Endothelial cell of umbilical vein (primary cell): ENCODE results near the gene CDCA5. TPM values are rescaled to one million over a fixed set of nuclear protein-coding genes. Genes with fewer than 3 reads are reported as not detected.

Experiments
- BruUV-seq: library from RNA; stranded (reverse); fragments of 400-500 nt; replicated peaks from 2 replicates; lab custom pipeline; 2021; lab: Mats Ljungman, UMichigan
- CTCF ChIA-PET: fragments of 300-600, 350-600 bp; sonication (Branson Sonifier 250); formaldehyde crosslinking; loops from one replicate; lab custom pipeline; 2021; ENCODE audit warnings: antibody characterized with exemption, inconsistent platforms; lab: Charles Lee
- POLR2A ChIA-PET: fragments of 300-600, 350-600 bp; sonication (Branson Sonifier 250); formaldehyde crosslinking; loops from one replicate; lab custom pipeline; 2021; ENCODE audit warnings: antibody characterized with exemption, inconsistent platforms; lab: Charles Lee
- DNase-seq: peaks from one replicate; pipeline ENCODE4 v3.0.0-alpha.2; 2011; ENCODE audit warnings: low read depth, low spot score
- FAIRE-seq: peaks from 2 replicates; lab custom pipeline; 2011; peaks lifted over from hg19 to GRCh38; lab: Jason Lieb, UNC
- H2AFZ ChIP-seq: 2 replicates; pipeline ENCODE4 v1.6.0; 2012; ENCODE audit warnings: low read depth, low read length, control low read depth, inconsistent platforms
- H3K27ac ChIP-seq: 2 replicates; pipeline ENCODE4 v1.5.1; 2011; ENCODE audit warnings: low read depth, mild to moderate bottlenecking, control low read depth, low read length, moderate library complexity; ENCODE audit not compliant: insufficient read depth
- H3K27me3 ChIP-seq, 2 experiments: 2 replicates each; pipeline versions ENCODE4 v1.6.0 to v1.6.1; 2011; ENCODE audit warnings: low read length in 2 of 2, mixed read lengths in 1 of 2; ENCODE audit not compliant: control insufficient read depth in 2 of 2, insufficient read depth in 2 of 2
- H3K36me3 ChIP-seq, 2 experiments: 2 replicates in 1 of 2; 3 replicates in 1 of 2; pipeline ENCODE4 v1.5.1; 2011; ENCODE audit warnings: low read length in 2 of 2, mild to moderate bottlenecking in 1 of 2, moderate library complexity in 1 of 2; ENCODE audit not compliant: control insufficient read depth in 2 of 2, insufficient read depth in 2 of 2; ENCODE audit errors: extremely low read depth in 1 of 2
- H3K4me1 ChIP-seq: 3 replicates; pipeline ENCODE4 v1.5.1; 2011; ENCODE audit warnings: mild to moderate bottlenecking, low read length; ENCODE audit not compliant: control insufficient read depth, insufficient read depth; ENCODE audit errors: extremely low read depth
- H3K4me2 ChIP-seq: 2 replicates; pipeline ENCODE4 v1.6.1; 2011; ENCODE audit warnings: low read length, control low read depth, mixed read lengths; ENCODE audit not compliant: insufficient read depth
- H3K4me3 ChIP-seq, 3 experiments: fragments of 200-600 bp in 1 of 3; sonication (generic), shearing (Covaris generic) in 1 of 3; replicated peaks in 1 of 3; 2 replicates each; pipeline ENCODE4 v1.5.1; 2011 to 2016; ENCODE audit warnings: control low read depth in 3 of 3, low read length in 3 of 3, mild to moderate bottlenecking in 2 of 3, inconsistent platforms in 1 of 3, low read depth in 1 of 3, moderate library complexity in 1 of 3; ENCODE audit not compliant: insufficient read depth in 1 of 3
- H3K79me2 ChIP-seq: 2 replicates; pipeline ENCODE4 v1.6.0; 2012; ENCODE audit warnings: low read length, inconsistent platforms; ENCODE audit not compliant: control insufficient read depth, insufficient read depth
- H3K9ac ChIP-seq: replicated peaks from 2 replicates; pipeline ENCODE3; 2011; ENCODE audit warnings: low read length, control low read depth; ENCODE audit not compliant: insufficient read depth; ENCODE audit errors: extremely low read depth
- H3K9me1 ChIP-seq: replicated peaks from 3 replicates; pipeline ENCODE4 v1.6.0; 2011; ENCODE audit warnings: mild to moderate bottlenecking, low read length; ENCODE audit not compliant: control insufficient read depth, insufficient read depth; ENCODE audit errors: extremely low read depth
- H3K9me3 ChIP-seq: replicated peaks from 2 replicates; pipeline ENCODE4 v1.5.1; 2012; ENCODE audit warnings: low read length, inconsistent platforms; ENCODE audit not compliant: control insufficient read depth, insufficient read depth
- H4K20me1 ChIP-seq: replicated peaks from 2 replicates; pipeline ENCODE3; 2011; ENCODE audit warnings: mild to moderate bottlenecking, low read length; ENCODE audit not compliant: control insufficient read depth, insufficient read depth; ENCODE audit errors: extremely low read depth
- CTCF ChIP-seq, 2 donors: IDR thresholded peaks; 1 replicate in 1 of 2; 2 replicates in 1 of 2; pipeline ENCODE4 v1.5.1; 2011; ENCODE audit warnings: low read length in 2 of 2, mild to moderate bottlenecking in 2 of 2, moderate library complexity in 2 of 2, control low read depth in 1 of 2, inconsistent platforms in 1 of 2, low read depth in 1 of 2; ENCODE audit not compliant: insufficient read depth in 1 of 2; ENCODE audit errors: extremely low read depth in 1 of 2
- EZH2 ChIP-seq: IDR thresholded peaks from 2 replicates; pipeline ENCODE4 v1.6.1; 2012; ENCODE audit warnings: borderline replicate concordance, low read depth, mild to moderate bottlenecking, moderate library complexity, low read length, inconsistent platforms; ENCODE audit not compliant: severe bottlenecking
- FOS ChIP-seq: IDR thresholded peaks from 2 replicates; pipeline ENCODE4 v1.6.1; 2011; ENCODE audit warnings: mild to moderate bottlenecking, low read length, moderate library complexity, borderline replicate concordance; ENCODE audit not compliant: insufficient read depth
- GATA2 ChIP-seq: IDR thresholded peaks from 2 replicates; pipeline ENCODE4 v1.7.0; 2011; ENCODE audit warnings: low read depth, mild to moderate bottlenecking, moderate library complexity, mixed read lengths, low read length; ENCODE audit not compliant: insufficient read length, insufficient read depth
- JUN ChIP-seq: IDR thresholded peaks from 2 replicates; pipeline ENCODE4 v1.6.1; 2011; ENCODE audit warnings: borderline replicate concordance, low read depth; ENCODE audit not compliant: insufficient read length, insufficient read depth
- MAX ChIP-seq: IDR thresholded peaks from 2 replicates; pipeline ENCODE4 v1.6.1; 2011; ENCODE audit not compliant: insufficient read depth, insufficient read length
- MYC ChIP-seq: IDR thresholded peaks from one replicate; pipeline ENCODE4 v1.6.1; 2011; ENCODE audit warnings: mild to moderate bottlenecking, low read depth, low read length
- POLR2A ChIP-seq: IDR thresholded peaks from 2 replicates; pipeline ENCODE4 v1.6.1; 2012; ENCODE audit warnings: low read depth, mild to moderate bottlenecking, control low read depth, low read length
- POLR2AphosphoS5 ChIP-seq: IDR thresholded peaks from 2 replicates; pipeline ENCODE4 v1.6.1; 2012; ENCODE audit warnings: low read depth, mild to moderate bottlenecking, control low read depth, low read length, moderate library complexity; ENCODE audit not compliant: insufficient read depth
- dilution Hi-C: fragments of 300-500 bp; cut with MboI; formaldehyde crosslinking; loops from one replicate; pipeline ENCODE4 v1.15.0; 2019; ENCODE audit warnings: low sequenced_read_pairs; ENCODE audit not compliant: extremely low pct_ligation_motif_present
- intact Hi-C: fragments of 100-400 bp; cut with micrococcal nuclease; formaldehyde crosslinking; loops from one replicate; pipeline ENCODE4 v1.10.0; 2022
- polyA plus RNA-seq, 4 experiments: library from polyadenylated mRNA; depleted of rRNA in 3 of 4; stranded (reverse) in 3 of 4; unstranded in 1 of 4; fragments of >200 nt; gene quantifications; 2 replicates each; pipeline versions ENCODE4 v1.2.1 to v1.2.3, GENCODE V29; 2011 to 2012; ENCODE audit warnings: missing spikeins in 1 of 4
- total RNA-seq: library from RNA; stranded (reverse); gene quantifications from 2 replicates; pipeline ENCODE4 v1.2.3, GENCODE V29; 2021

The CDCA5 gene
- total and polyA plus RNA-seq, 2 donors (not counting 3 experiments of a cell fraction or from before 2014, with no cell fraction given) = 16.4 to 35.7 TPM

- Histone ChIP-seq H3K27me3 (no peaks in the 10 kb centered on the region), H3K4me3 (no peak overlapping the region), H3K9me1 (no peaks in the 10 kb centered on the region), H4K20me1 (no peaks in the 10 kb centered on the region), H3K4me1 (peaks cover 6% of the 10 kb centered on the region), H3K27ac (no peak overlapping the region), H3K79me2 (no peaks in the 10 kb centered on the region), H3K9me3 (no peaks in the 10 kb centered on the region), H2AFZ (no peak overlapping the region), H3K36me3 (no peaks in the 10 kb centered on the region), H3K9ac (no peak overlapping the region), H3K4me2 (no peak overlapping the region)
- ChIA-PET POLR2A (interaction anchor here (0.7 kb wide), 1 partner anchor 47 kb away, joined by 8 read pairs; no protein-coding TSS in a partner anchor), CTCF (no interaction called here)
- dilution Hi-C loops = no loop called here
- BruUV-seq = no TSS peak
- FAIRE-seq (no peak), DNase-seq (no peak)
- no peak for TF ChIP-seq GATA2
- TF ChIP-seq POLR2AphosphoS5 = no peak
- TF ChIP-seq MAX = no peak
- no peak for TF ChIP-seq JUN
- TF ChIP-seq CTCF (IDR thresholded peaks at IDR 0.05; ENCODE audit: extremely low read depth in 1 of 2, insufficient read depth in 1 of 2, low read depth in 1 of 2, low read length in 2 of 2) = no peak
- no peak for TF ChIP-seq FOS
- no peak for TF ChIP-seq EZH2
- TF ChIP-seq MYC = no peak
- TF ChIP-seq POLR2A = no peak
- intact Hi-C loops = no loop called here
Observed at GRCh38 chr11:65051398-65051858, 32.4 kb downstream of the CDCA5 start.
